Activated CD8-positive, alpha-beta T cell treated with anti-CD3 and anti-CD28 coated beads, Interleukin-2, amount 10 ng/mL, durations not matched to agents 7 days and 5 days (primary cell): ENCODE data around the gene DKC1. TPM values are rescaled to one million over a fixed set of nuclear protein-coding genes. Genes with fewer than 3 reads are reported as not detected.
A peak's percentile ranks its signal among the peaks of the same experiment; 100 is the strongest.

ENCODE experiments used
- ATAC-seq: fragments of 150-1000 bp; cut with Tn5 transposase; one replicate; pipeline ENCODE4 v1.10.0; 2021; ENCODE audit warnings: moderate library complexity
- CTCF ChIA-PET: fragments of 350-600 bp; sonication (Branson Sonifier 250); formaldehyde crosslinking; loops from one replicate; lab custom pipeline; 2021; ENCODE audit warnings: antibody characterized with exemption; lab: Charles Lee
- POLR2A ChIA-PET: fragments of 350-600 bp; sonication (Branson Sonifier 250); formaldehyde crosslinking; loops from one replicate; lab custom pipeline; 2021; ENCODE audit warnings: antibody characterized with exemption; lab: Charles Lee
- DNase-seq: peaks from one replicate; pipeline ENCODE4 v3.0.0-alpha.2; 2020
- H3K27ac Mint-ChIP-seq: one replicate; pipeline ENCODE4 v1.8.0; 2021; ENCODE audit warnings: mild to moderate bottlenecking, mixed read lengths
- H3K27me3 Mint-ChIP-seq: one replicate; pipeline ENCODE4 v1.8.0; 2021; ENCODE audit warnings: low read depth, mixed read lengths
- H3K36me3 Mint-ChIP-seq: one replicate; pipeline ENCODE4 v1.8.0; 2021; ENCODE audit warnings: low read depth, mixed read lengths
- H3K4me1 Mint-ChIP-seq: one replicate; pipeline ENCODE4 v1.8.0; 2021; ENCODE audit warnings: low read depth, mixed read lengths
- H3K4me3 Mint-ChIP-seq: one replicate; pipeline ENCODE4 v1.8.0; 2021; ENCODE audit warnings: mild to moderate bottlenecking, mixed read lengths
- H3K9me3 Mint-ChIP-seq: one replicate; pipeline ENCODE4 v1.8.0; 2022; ENCODE audit warnings: mixed read lengths; ENCODE audit not compliant: insufficient read depth
- total RNA-seq, 2 experiments: library from RNA; stranded (reverse); gene quantifications; one replicate each; pipeline ENCODE4 v1.2.3, GENCODE V29; 2021

DKC1 gene
- total RNA-seq, 2 experiments from 2014 or later, result 76.0 to 82.8 TPM

- Mint-ChIP-seq H3K27ac (peak overlapping the region; percentile 96), H3K4me3 (peak overlapping the region; percentile 65), H3K27me3 (no peaks in the 10 kb centered on the region), H3K9me3 (no peaks in the 10 kb centered on the region), H3K36me3 (peaks cover 32% of the 10 kb centered on the region), H3K4me1 (peaks cover 93% of the 10 kb centered on the region)
- ATAC-seq, result no peak
- no peak for DNase-seq
- CTCF ChIA-PET, result interaction anchor here (1.5 to 8.2 kb wide), 3 partner anchors 10 to 18 kb away, joined by 3 to 75 read pairs (median 35); partner anchors contain the start of gene GAB3
- POLR2A ChIA-PET, result interaction anchor here (1.3 to 2.6 kb wide), 2 partner anchors 11 to 17 kb away, joined by 5 to 12 read pairs; no protein-coding TSS in a partner anchor
Measured at GRCh38 chrX:154735695-154736393, 26.8 kb upstream of the DKC1 start.

- H3K9me3 Mint-ChIP-seq, result no peaks in the 10 kb centered on the region
- H3K4me3 Mint-ChIP-seq, result peak overlapping the region; percentile 20
- H3K36me3 Mint-ChIP-seq, result peaks cover 29% of the 10 kb centered on the region
- DNase-seq (no peak), ATAC-seq (no peak)
- H3K4me1 Mint-ChIP-seq, result peaks cover 88% of the 10 kb centered on the region
- no peaks in the 10 kb centered on the region for H3K27me3 Mint-ChIP-seq
- POLR2A ChIA-PET, result interaction anchor here (1.3 kb wide), 1 partner anchor 20 kb away, joined by 5 read pairs; no protein-coding TSS in a partner anchor
- CTCF ChIA-PET, result interaction anchor here (1.5 to 8.2 kb wide), 2 partner anchors 11 to 13 kb away, joined by 3 to 75 read pairs; partner anchors contain the start of gene GAB3
- peak overlapping the region; percentile 96 for H3K27ac Mint-ChIP-seq
Measured at GRCh38 chrX:154737136-154737535, 25.5 kb upstream of the DKC1 start.

GRCh38 chrX:154738011-154738738 is 24.5 kb upstream of the DKC1 start:
- no peaks in the 10 kb centered on the region for H3K9me3 Mint-ChIP-seq
- POLR2A ChIA-PET, result interaction anchor here (0.7 to 1.3 kb wide), 3 partner anchors 21 to 69 kb away, joined by 3 to 5 read pairs (median 3); no protein-coding TSS in a partner anchor
- peak overlapping the region; percentile 48 for H3K4me3 Mint-ChIP-seq
- H3K27ac Mint-ChIP-seq, result peak overlapping the region; percentile 79
- CTCF ChIA-PET, result interaction anchor here (0.9 to 8.2 kb wide), 4 partner anchors 10 to 20 kb away, joined by 3 to 75 read pairs (median 8); partner anchors contain the start of gene GAB3
- H3K4me1 Mint-ChIP-seq, result peaks cover 85% of the 10 kb centered on the region
- DNase-seq (peak; percentile 43), ATAC-seq (peak; percentile 37)
- no peaks in the 10 kb centered on the region for H3K27me3 Mint-ChIP-seq
- peaks cover 36% of the 10 kb centered on the region for H3K36me3 Mint-ChIP-seq

DNA sequence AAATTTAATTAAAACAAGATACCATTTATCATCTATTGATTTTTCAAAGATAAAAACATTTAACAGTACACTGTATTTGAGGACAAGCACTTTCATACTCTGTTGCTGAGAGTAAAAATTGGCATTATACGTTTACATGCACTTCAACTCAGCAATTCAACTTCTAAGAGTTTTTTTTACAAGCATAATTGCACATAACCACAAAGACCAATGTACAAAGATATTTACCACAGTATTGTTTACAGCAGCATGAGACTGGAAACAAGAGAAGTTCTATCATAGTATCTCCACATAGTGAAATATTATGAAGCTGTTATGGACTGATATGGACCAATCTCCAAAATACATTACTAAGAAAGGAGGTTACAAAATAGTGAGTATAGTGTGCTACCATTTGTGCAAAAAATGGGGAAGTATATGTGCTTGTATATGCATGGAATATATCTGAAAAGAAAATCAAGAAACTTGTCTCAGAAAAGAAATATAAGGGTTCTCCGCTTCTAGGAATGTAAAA is 22.7 kb upstream of the DKC1 start:
- POLR2A ChIA-PET, result no interaction called here
- DNase-seq (no peak), ATAC-seq (peak; percentile 36)
- no peak overlapping the region for H3K27ac Mint-ChIP-seq
- no peak overlapping the region for H3K4me3 Mint-ChIP-seq
- CTCF ChIA-PET, result interaction anchor here (1.0 to 8.2 kb wide), 3 partner anchors 10 to 15 kb away, joined by 3 to 75 read pairs (median 14); partner anchors contain the start of gene GAB3
- H3K9me3 Mint-ChIP-seq, result no peaks in the 10 kb centered on the region
- no peaks in the 10 kb centered on the region for H3K27me3 Mint-ChIP-seq
- peaks cover 70% of the 10 kb centered on the region for H3K4me1 Mint-ChIP-seq
- H3K36me3 Mint-ChIP-seq, result peaks cover 45% of the 10 kb centered on the region

DNA sequence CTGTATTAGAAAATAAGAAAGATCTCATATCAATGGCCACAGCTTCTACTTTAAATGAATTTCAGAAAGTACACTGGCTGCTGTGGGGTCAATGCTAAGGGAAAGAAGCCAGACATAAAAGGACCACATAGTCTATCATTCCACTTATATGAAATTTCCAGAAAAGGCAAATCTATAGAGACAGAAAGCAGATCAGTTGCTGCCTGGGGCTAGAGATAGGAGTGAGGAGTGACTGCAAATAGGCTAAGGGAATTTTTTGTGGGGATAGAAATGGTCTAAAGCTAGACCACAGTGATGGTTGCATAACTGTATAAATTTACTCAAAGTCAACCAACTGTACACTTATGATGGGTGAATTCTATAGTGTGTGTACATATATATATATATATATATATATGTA is 20.1 kb upstream of the DKC1 start:
- Mint-ChIP-seq H3K4me3 (no peak overlapping the region), H3K9me3 (no peaks in the 10 kb centered on the region), H3K27me3 (no peaks in the 10 kb centered on the region), H3K4me1 (peaks cover 54% of the 10 kb centered on the region), H3K36me3 (peaks cover 39% of the 10 kb centered on the region), H3K27ac (no peak overlapping the region)
- ChIA-PET POLR2A (interaction anchor here (0.6 kb wide), 1 partner anchor 10 kb away, joined by 3 read pairs; no protein-coding TSS in a partner anchor), CTCF (interaction anchor here (1.0 to 2.0 kb wide), 4 partner anchors 12 to 24 kb away, joined by 3 to 6 read pairs (median 4); no protein-coding TSS in a partner anchor)
- no peak for DNase-seq
- no peak for ATAC-seq

GRCh38 chrX:154748712-154749339 is 13.8 kb upstream of the DKC1 start:
- peak overlapping the region; percentile 65 for H3K4me3 Mint-ChIP-seq

DNA sequence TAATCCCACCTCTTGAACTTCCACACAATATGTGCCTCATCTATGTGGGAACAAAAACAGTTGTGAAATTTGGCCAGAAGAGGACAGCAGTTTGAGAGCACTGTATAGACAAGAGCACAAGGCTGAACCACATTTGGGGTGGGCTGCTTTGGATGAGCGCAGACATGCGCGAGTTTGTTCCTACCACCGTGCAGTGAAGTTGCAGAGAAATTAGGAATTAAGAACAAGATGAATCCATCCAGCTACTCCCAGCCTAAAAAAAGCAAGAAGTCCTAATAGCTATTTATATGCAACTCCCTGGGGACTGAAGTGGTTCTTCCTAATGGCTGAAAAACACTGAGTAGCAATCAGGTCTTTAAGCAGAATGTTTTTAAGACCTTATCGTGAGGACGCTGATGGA is 12.8 kb upstream of the DKC1 start:
- Mint-ChIP-seq H3K36me3 (peaks cover 7% of the 10 kb centered on the region), H3K4me3 (peak overlapping the region; percentile 77), H3K4me1 (peaks cover 34% of the 10 kb centered on the region), H3K27me3 (peaks cover 11% of the 10 kb centered on the region), H3K27ac (peak overlapping the region; percentile 64), H3K9me3 (no peaks in the 10 kb centered on the region)
- ChIA-PET CTCF (interaction anchor here (0.8 to 6.8 kb wide), 8 partner anchors 13 to 89 kb away, joined by 3 to 163 read pairs (median 30); partner anchors contain the start of genes DKC1 and MPP1), POLR2A (interaction anchor here (0.9 to 4.4 kb wide), 3 partner anchors 13 to 20 kb away, joined by 3 to 29 read pairs (median 5); partner anchors contain the start of gene DKC1)
- DNase-seq (no peak), ATAC-seq (no peak)

More at GRCh38 chrX:154748712-154749339, 13.8 kb upstream of the DKC1 start:
- POLR2A ChIA-PET, result interaction anchor here (0.8 to 4.4 kb wide), 7 partner anchors 14 to 29 kb away, joined by 3 to 29 read pairs (median 6); partner anchors contain the start of gene DKC1
- DNase-seq, result peak; percentile 58
- CTCF ChIA-PET, result interaction anchor here (0.9 to 6.8 kb wide), 17 partner anchors 11 to 156 kb away, joined by 3 to 163 read pairs (median 6); partner anchors contain the start of genes DKC1 and MPP1
- ATAC-seq, result peak; percentile 69
- Mint-ChIP-seq H3K36me3 (peaks cover 12% of the 10 kb centered on the region), H3K4me1 (peaks cover 37% of the 10 kb centered on the region), H3K27me3 (peaks cover 11% of the 10 kb centered on the region), H3K27ac (no peak overlapping the region), H3K9me3 (no peaks in the 10 kb centered on the region)

DNA sequence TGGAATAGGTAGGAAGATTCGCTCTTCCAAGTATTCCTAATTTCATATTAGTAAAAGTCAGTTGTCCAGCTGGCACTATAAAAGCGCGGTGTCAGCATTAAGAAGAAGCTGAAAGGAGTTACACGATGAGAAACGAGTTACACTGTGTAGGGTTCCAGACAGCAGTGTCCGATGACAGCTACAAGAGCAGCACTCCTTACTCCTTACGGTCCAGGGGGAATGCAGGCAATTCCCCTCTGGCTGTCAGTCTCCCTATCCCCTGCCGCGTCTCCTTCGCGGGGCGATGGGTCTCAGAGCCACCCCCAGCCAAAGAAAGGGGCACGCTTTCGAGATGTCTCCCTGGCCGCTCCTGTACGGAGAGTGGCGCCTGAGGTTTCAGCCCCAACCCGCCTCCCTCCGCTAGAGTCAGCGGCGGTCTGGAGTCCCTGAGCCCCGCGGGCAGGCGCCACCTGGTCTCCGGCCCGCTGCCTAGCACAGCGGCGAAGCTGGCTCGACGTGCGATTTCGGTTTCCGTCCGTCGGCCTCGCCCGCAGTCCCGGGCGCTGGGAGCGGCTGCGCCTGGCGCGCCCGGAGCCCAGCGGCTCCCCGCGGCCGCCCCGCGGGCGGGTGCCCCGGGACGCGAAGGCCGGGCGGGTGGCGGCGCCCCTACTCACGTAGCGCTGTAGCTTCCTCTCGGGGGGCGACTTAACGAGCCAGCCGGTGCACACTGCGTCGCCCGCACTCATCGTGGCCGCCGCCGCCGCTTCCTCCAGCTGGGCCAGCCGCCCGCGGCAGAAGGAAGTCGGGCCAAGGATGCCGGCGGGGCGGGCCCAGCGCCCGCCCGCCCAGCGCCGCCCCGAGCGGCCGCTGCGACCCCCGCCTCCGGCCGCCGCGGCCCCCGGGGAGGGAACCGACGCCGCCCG is 12.1 kb upstream of the DKC1 start, which contains the start of gene GAB3:
Gene GAB3, minus strand, starts transcription at position 777 of the 902 bp plus-strand sequence. Its CDS starts 52 bp downstream, at position 725.
- peaks cover 11% of the 10 kb centered on the region for H3K27me3 Mint-ChIP-seq
- POLR2A ChIA-PET, result interaction anchor here (0.9 to 4.4 kb wide), 4 partner anchors 12 to 32 kb away, joined by 3 to 29 read pairs (median 4); partner anchors contain the start of gene DKC1

GRCh38 chrX:154751203-154751668 is 11.4 kb upstream of the DKC1 start:
- Mint-ChIP-seq H3K4me1 (peaks cover 29% of the 10 kb centered on the region), H3K9me3 (no peaks in the 10 kb centered on the region), H3K27ac (peak overlapping the region; percentile 44), H3K4me3 (peak overlapping the region; percentile 54), H3K36me3 (peaks cover under 1% of the 10 kb centered on the region), H3K27me3 (peaks cover 11% of the 10 kb centered on the region)
- ChIA-PET CTCF (interaction anchor here (2.8 to 6.8 kb wide), 6 partner anchors 11 to 88 kb away, joined by 14 to 163 read pairs (median 52); partner anchors contain the start of genes DKC1 and MPP1), POLR2A (interaction anchor here (1.2 to 4.4 kb wide), 3 partner anchors 11 to 33 kb away, joined by 4 to 29 read pairs (median 5); partner anchors contain the start of gene DKC1)
- ATAC-seq (no peak), DNase-seq (no peak)

More for the DNA sequence above, 12.1 kb upstream of the DKC1 start, which contains the start of gene GAB3:
- CTCF ChIA-PET, result interaction anchor here (2.8 to 6.8 kb wide), 7 partner anchors 12 to 89 kb away, joined by 14 to 163 read pairs (median 31); partner anchors contain the start of genes DKC1 and MPP1
- Mint-ChIP-seq H3K27ac (peak within 1 kb of the TSS; percentile 64), H3K4me3 (peak within 1 kb of the TSS; percentile 77), H3K9me3 (no peaks in the 10 kb centered on the region), H3K36me3 (peaks cover 3% of the 10 kb centered on the region), H3K4me1 (peaks cover 32% of the 10 kb centered on the region)
- peak; percentile 53 for DNase-seq
- peak; percentile 75 for ATAC-seq
